G401 (cell line): ENCODE data around the gene ZSCAN5C. TPM values are rescaled to one million over a fixed set of nuclear protein-coding genes. Genes with fewer than 3 reads are reported as not detected.

Experiments used
- DNase-seq: peaks from one replicate; pipeline ENCODE4 v3.0.0-alpha.2; 2015; ENCODE audit warnings: low spot score
- in situ Hi-C: cut with HindIII; loops from 2 replicates; pipeline ENCODE4 v1.10.0; 2016; ENCODE audit warnings: low sequenced_read_pairs, mixed read lengths
- total RNA-seq: library from RNA; depleted of rRNA; stranded (reverse); fragments of >200 nt; shearing (Covaris generic); gene quantifications from 2 replicates; pipeline ENCODE4 v1.2.3, GENCODE V29; 2014; rRNA removed

The ZSCAN5C gene
- total RNA-seq, 1 experiment from 2014 or later, result not detected

DNA sequence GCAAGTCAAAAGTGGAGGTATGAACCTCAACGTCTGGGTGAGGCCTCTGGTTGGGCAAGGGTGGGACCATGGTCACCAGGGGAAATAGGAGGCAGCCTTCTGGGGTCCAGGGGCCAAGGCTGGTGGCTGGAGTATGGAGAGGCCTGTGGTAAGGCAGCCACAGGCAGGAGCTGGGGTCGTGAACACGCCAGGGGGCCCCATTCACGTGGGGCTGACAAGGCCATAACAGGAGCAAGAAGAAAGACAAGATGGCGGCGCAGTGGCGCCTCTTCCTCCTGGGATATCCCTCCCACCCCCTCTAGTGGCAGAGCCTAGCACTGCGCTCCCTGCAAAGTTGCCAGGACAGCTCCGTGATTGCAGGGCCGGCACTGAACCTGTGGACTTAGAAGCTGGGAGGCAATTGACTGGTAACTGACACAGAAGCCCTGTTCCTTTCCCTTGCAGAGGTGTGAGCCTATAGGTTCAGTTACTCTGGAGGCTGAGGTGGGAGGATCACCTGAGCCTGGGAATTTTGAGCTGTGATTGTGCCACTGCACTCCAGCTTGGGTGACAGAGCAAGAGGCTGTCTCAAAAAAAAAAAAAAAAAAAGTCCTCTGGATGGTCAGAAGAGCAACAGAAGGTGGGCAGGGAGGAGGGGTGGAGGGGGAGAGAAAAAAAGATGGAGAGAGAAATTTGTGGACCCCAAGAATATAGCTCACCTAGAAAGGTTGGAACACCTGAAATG is 50.8 kb downstream of the ZSCAN5C start:
- in situ Hi-C loops, result no loop called here
- peak; percentile 49 for DNase-seq

DNA sequence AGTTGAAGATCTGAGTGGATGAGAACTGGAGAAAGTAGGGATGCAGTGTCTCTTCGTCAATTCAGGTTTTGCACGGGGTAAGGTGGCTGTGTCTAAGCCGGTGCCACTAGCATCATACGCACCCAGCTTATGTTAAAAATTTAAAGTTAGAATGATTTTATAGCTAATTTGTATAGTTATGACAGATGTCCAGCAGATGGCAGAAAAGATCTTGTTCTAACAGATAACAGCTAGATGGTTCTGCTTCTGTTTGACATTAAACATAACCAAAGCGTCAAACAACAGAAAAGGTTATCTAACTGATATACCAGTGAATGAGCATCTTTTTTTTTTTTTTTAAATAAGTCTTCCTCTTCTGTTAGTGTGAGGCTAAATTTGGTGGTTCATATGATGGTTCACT is 51.7 kb downstream of the ZSCAN5C start:
- in situ Hi-C loops, result no loop called here
- DNase-seq, result peak; percentile 82

DNA sequence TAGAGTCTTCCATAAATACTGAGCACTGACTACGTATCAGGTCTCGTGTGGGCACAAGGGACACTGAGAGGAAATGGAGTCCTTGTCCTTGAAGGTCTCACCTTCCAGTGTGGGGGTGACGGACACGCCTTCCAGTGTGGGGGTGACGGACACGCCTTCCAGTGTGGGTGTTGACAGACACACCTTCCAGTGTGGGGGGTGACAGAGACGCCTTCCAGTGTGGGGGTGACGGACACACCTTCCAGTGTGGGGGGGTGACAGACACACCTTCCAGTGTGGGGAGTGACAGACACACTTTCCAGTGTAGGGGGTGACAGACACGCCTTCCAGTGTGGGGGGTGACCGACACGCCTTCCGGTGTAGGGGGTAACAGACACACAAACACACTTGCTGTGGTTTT is 56.2 kb downstream of the ZSCAN5C start:
- DNase-seq, result no peak
- in situ Hi-C loops, result no loop called here

Other genes with a start within 250 kb of the ZSCAN5C start
- gene NLRP5, start 215.5 kb upstream of the ZSCAN5C start, total RNA-seq, result not detected in 2 replicates
- 55.8 and 56.1 TPM in 2 replicates for gene ZNF787, start 81.0 kb upstream of the ZSCAN5C start, total RNA-seq
- gene ZNF444, start 61.0 kb upstream of the ZSCAN5C start, total RNA-seq, result 30.2 and 36.6 TPM in 2 replicates
- gene GALP, start 26.3 kb upstream of the ZSCAN5C start, total RNA-seq, result not detected in 2 replicates
- gene ZSCAN5B, start 4.5 kb upstream of the ZSCAN5C start, total RNA-seq, result not detected in 2 replicates
- not detected in 2 replicates for gene EDDM13, start 70.5 kb downstream of the ZSCAN5C start, total RNA-seq
- gene ZSCAN5A, start 112.6 kb downstream of the ZSCAN5C start, total RNA-seq, result 12.1 and 17.6 TPM in 2 replicates
- 0.43 and 1.8 TPM in 2 replicates for gene ZNF582, start 191.3 kb downstream of the ZSCAN5C start, total RNA-seq
- gene ZNF583, start 202.1 kb downstream of the ZSCAN5C start, total RNA-seq, result 2.1 and 5.2 TPM in 2 replicates